Smooth muscle cell (in vitro differentiated cells): ENCODE data around the gene DNAJC13. TPM values are rescaled to one million over a fixed set of nuclear protein-coding genes. Genes with fewer than 3 reads are reported as not detected.
"Not testable (repeated sequence)": the region's sequence is repeated elsewhere in the genome, so short reads cannot be mapped to it uniquely, and the experiment has no call there.

Experiments
- DNase-seq: peaks from one replicate; lab custom pipeline; 2025; ENCODE audit not compliant: unreplicated experiment; lab: John Stamatoyannopoulos, UW
- H2AFZ ChIP-seq: fragments of 200-600 bp; sonication (generic); 2 replicates; pipeline ENCODE4 v1.6.0; 2016; ENCODE audit warnings: antibody characterized with exemption, low read depth, mild to moderate bottlenecking
- H3F3A ChIP-seq: fragments of 200-600 bp; sonication (generic); 2 replicates; pipeline ENCODE4 v1.6.0; 2017; ENCODE audit warnings: antibody characterized with exemption, low read depth
- H3K27ac ChIP-seq: fragments of 200-600 bp; sonication (generic); 2 replicates; pipeline ENCODE4 v1.5.1; 2016; ENCODE audit warnings: low read depth, mild to moderate bottlenecking
- H3K27me3 ChIP-seq: fragments of 200-600 bp; sonication (generic); 2 replicates; pipeline ENCODE4 v1.6.1; 2016; ENCODE audit warnings: low read depth, mild to moderate bottlenecking
- H3K36me3 ChIP-seq: fragments of 200-600 bp; sonication (generic); 2 replicates; pipeline ENCODE4 v1.5.1; 2016; ENCODE audit warnings: low read depth
- H3K4me1 ChIP-seq: fragments of 200-600 bp; sonication (generic); 2 replicates; pipeline ENCODE4 v1.5.1; 2016; ENCODE audit warnings: low read depth
- H3K4me2 ChIP-seq: fragments of 200-600 bp; sonication (generic); 2 replicates; pipeline ENCODE4 v1.6.0; 2016; ENCODE audit warnings: mild to moderate bottlenecking
- H3K4me3 ChIP-seq: fragments of 200-600 bp; sonication (generic); 2 replicates; pipeline ENCODE4 v1.5.1; 2016; ENCODE audit warnings: mild to moderate bottlenecking
- H3K79me2 ChIP-seq: fragments of 200-600 bp; sonication (generic); 2 replicates; pipeline ENCODE4 v1.6.0; 2016; ENCODE audit warnings: low read depth, mild to moderate bottlenecking
- H3K9ac ChIP-seq: fragments of 200-600 bp; sonication (generic); 2 replicates; pipeline ENCODE4 v1.6.0; 2016; ENCODE audit warnings: low read depth
- H3K9me3 ChIP-seq: fragments of 200-600 bp; sonication (generic); replicated peaks from 2 replicates; pipeline ENCODE4 v1.5.1; 2016; ENCODE audit warnings: low read depth
- H4K20me1 ChIP-seq: fragments of 200-600 bp; sonication (generic); 2 replicates; pipeline ENCODE4 v1.6.0; 2016; ENCODE audit warnings: low read depth
- CTCF ChIP-seq: fragments of 200-600 bp; sonication (generic); IDR thresholded peaks from 2 replicates; pipeline ENCODE4 v1.5.1; 2017; ENCODE audit warnings: borderline replicate concordance, mild to moderate bottlenecking, antibody characterized with exemption; ENCODE audit not compliant: insufficient read depth, poor library complexity, severe bottlenecking
- WGBS: methylation state at CpG from one replicate; pipeline ENCODE4 v1.1.7; 2016; ENCODE audit warnings: low lambda C conversion rate; 5-methylcytosine and 5-hydroxymethylcytosine counted together
- polyA plus RNA-seq: library from polyadenylated mRNA; unstranded; fragments of >200 nt; fragmentation: Nextera tagmentation; extraction: Ambion mirVana; gene quantifications from 2 replicates; pipeline ENCODE4 v1.2.1, GENCODE V29; 2016
- total RNA-seq: library from RNA; depleted of rRNA; stranded (reverse); fragments of >200 nt; gene quantifications from 2 replicates; pipeline ENCODE4 v1.2.3, GENCODE V29; 2014

The DNAJC13 gene
- total and polyA plus RNA-seq, 2 experiments from 2014 or later: 11.1 to 47.9 TPM

GRCh38 chr3:132555306-132556035 lies 138.2 kb downstream of the DNAJC13 start:
- no peak for TF ChIP-seq CTCF
- Histone ChIP-seq H3K9ac (no peak overlapping the region), H3K27ac (no peak overlapping the region), H4K20me1 (no peaks in the 10 kb centered on the region), H3K4me3 (no peak overlapping the region), H2AFZ (no peak overlapping the region), H3K27me3 (no peaks in the 10 kb centered on the region), H3K36me3 (no peaks in the 10 kb centered on the region), H3K79me2 (no peaks in the 10 kb centered on the region), H3K4me2 (no peak overlapping the region), H3K9me3 (no peaks in the 10 kb centered on the region), H3F3A (no peaks in the 10 kb centered on the region), H3K4me1 (no peaks in the 10 kb centered on the region)
- 96% methylated on average over 5 of the region's 5 CpGs for WGBS
- DNase-seq: no peak

GRCh38 chr3:132556036-132556386 lies 138.7 kb downstream of the DNAJC13 start:
- H3K79me2 ChIP-seq, H3K4me1 ChIP-seq: not testable (repeated sequence)
- 96% methylated on average over 3 of the region's 3 CpGs for WGBS

DNA sequence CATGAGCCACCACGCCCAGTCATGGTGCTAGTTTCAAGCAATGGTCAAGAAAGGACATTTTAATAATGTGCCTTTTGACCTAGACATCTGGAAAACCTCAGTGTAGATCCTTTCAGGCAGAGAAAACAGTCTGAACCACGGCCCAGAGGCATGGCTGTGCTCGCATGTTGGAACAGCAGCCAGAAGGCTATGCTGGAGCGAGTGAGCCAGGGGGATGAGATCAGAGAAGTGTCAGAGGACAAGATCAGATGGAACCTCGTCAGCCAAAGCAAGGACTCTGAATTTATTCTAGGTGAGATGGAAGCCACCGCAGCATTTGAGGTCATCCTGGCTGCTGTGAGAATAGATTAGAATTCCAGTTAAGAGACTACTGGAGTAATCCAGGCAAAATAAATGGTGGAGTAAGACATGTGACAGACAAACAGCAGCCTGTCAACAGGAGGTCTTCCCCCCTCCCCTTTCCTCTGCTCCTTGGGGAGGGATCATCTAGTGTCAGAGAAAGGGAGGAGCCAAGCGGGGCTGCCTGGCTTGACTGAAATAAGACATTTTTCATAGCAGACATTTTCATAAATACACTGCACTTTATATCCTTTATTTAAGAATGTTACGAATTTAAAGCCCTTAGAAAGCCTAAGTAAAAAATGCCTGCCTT lies 139.3 kb downstream of the DNAJC13 start:
- Histone ChIP-seq H3F3A (no peaks in the 10 kb centered on the region), H3K27me3 (no peaks in the 10 kb centered on the region), H3K4me1 (no peaks in the 10 kb centered on the region), H3K27ac (no peak overlapping the region), H3K9me3 (no peaks in the 10 kb centered on the region), H3K4me2 (no peak overlapping the region), H3K4me3 (no peak overlapping the region), H3K36me3 (no peaks in the 10 kb centered on the region), H2AFZ (no peak overlapping the region), H4K20me1 (no peaks in the 10 kb centered on the region), H3K9ac (no peak overlapping the region), H3K79me2 (no peaks in the 10 kb centered on the region)
- no peak for TF ChIP-seq CTCF
- DNase-seq: no peak
- WGBS: 60% methylated on average over 8 of the region's 8 CpGs

More at GRCh38 chr3:132556036-132556386, 138.7 kb downstream of the DNAJC13 start:
- not testable (repeated sequence) for DNase-seq, H3K36me3 ChIP-seq, H3K27me3 ChIP-seq, H3K4me3 ChIP-seq, H3F3A ChIP-seq, H2AFZ ChIP-seq, H4K20me1 ChIP-seq, H3K27ac ChIP-seq, H3K9ac ChIP-seq, H3K9me3 ChIP-seq, H3K4me2 ChIP-seq

DNA sequence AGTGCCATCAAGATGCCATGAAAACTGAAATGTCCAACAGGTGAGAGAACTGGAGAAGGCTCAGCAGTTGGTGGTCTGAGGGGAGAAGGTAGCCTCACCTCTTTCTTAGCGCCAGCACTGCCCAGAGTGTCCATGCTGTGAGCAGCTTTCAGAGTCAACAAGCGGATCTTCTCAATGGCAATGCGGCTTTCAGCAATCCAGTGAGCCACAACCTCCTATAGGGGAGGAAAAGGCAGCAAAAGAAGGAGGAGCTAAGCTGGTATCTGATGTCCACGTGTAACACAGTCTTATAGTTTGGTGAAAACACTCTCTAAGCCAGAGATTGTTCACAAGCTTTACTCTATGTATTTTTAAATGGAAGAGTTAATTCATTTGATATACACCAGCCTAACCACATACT lies 143.7 kb downstream of the DNAJC13 start:
- Histone ChIP-seq H4K20me1 (no peaks in the 10 kb centered on the region), H3K27me3 (no peaks in the 10 kb centered on the region), H3K36me3 (peaks cover 8% of the 10 kb centered on the region), H3K4me1 (no peaks in the 10 kb centered on the region), H3K4me2 (no peak overlapping the region), H3K27ac (no peak overlapping the region), H3F3A (no peaks in the 10 kb centered on the region), H3K9ac (no peak overlapping the region), H3K79me2 (no peaks in the 10 kb centered on the region), H3K4me3 (no peak overlapping the region), H2AFZ (no peak overlapping the region), H3K9me3 (no peaks in the 10 kb centered on the region)
- no peak for DNase-seq
- TF ChIP-seq CTCF: no peak
- 80% methylated on average over 4 of the region's 4 CpGs for WGBS
